Caki2 (cell line): ENCODE data around the gene ILRUN. TPM values are rescaled to one million over a fixed set of nuclear protein-coding genes. Genes with fewer than 3 reads are reported as not detected.
"Not testable (repeated sequence)": the region's sequence is repeated elsewhere in the genome, so short reads cannot be mapped to it uniquely, and the experiment has no call there.

ENCODE experiments used
- DNase-seq: peaks from one replicate; pipeline ENCODE4 v3.0.0-alpha.2; 2015; ENCODE audit warnings: low read depth
- in situ Hi-C: cut with HindIII; loops from 2 replicates; pipeline ENCODE4 v1.10.0; 2016; ENCODE audit warnings: low sequenced_read_pairs, low pct_unique_long_range_greater_than_20kb, mixed read lengths
- total RNA-seq: library from RNA; depleted of rRNA; stranded (reverse); fragments of >200 nt; shearing (Covaris generic); gene quantifications from 2 replicates; pipeline ENCODE4 v1.2.3, GENCODE V29; 2014; ENCODE audit warnings: low replicate concordance

ILRUN gene
- total RNA-seq, 1 experiment from 2014 or later = 54.5 TPM

- DNase-seq = no peak
- in situ Hi-C loops = no loop called here
Observed at GRCh38 chr6:34671801-34672656, 24.5 kb downstream of the ILRUN start.

GRCh38 chr6:34671367-34671766, 25.2 kb downstream of the ILRUN start:
- in situ Hi-C loops = no loop called here
- DNase-seq = no peak

DNA sequence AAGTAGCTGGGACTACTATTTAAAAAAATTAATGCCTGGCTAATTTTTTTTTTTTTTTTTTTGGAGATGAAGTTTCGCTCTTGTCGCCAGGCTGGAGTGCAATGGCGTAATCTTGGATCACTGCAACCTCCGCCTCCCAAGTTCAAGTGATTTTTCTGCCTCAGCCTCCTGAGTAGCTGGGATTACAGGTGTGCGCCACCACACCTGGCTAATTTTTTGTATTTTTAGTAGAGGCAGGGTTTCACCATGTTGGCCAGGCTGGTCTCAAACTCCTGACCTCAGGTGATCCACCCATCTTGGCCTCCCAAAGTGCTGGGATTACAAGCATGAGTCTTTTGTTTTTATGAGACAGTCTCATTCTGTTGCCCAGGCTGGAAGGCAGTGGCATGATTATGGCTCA, 27.8 kb downstream of the ILRUN start:
- DNase-seq, in situ Hi-C loops: not testable (repeated sequence)

DNA sequence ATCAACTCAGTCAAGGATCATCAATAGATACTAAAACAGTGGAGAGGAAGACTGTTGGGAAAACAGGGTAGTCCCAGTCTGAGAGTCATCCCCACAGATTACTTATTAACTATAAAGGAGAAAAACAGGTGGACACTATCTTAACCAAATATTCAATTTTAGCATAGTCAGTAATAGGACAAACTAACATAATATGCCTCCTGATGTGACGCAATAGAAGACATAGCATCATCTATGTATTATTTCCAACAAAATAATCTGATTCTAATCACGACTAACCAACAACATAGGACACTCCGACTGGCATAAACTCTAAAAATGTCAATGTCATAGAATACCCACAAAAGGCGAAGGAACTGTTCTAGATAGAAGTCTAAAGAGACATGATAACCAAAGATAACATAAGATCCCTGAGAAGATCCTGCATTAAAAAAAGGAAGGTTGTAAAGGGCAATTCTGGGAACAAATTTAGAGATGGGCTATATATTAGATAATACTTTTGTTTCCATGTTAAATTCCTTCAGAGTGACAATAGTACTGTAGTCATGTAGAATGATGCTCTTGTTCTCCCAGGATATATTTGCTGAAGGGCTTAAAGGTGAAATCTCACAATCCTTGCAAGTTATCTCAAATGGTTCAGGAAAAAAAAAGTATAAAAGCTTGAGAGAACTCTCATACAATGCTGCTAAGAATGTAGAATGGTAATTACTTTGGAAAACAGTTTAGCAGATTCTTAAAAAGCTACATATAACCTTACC, 28.9 kb downstream of the ILRUN start:
- in situ Hi-C loops = no loop called here
- no peak for DNase-seq

DNA sequence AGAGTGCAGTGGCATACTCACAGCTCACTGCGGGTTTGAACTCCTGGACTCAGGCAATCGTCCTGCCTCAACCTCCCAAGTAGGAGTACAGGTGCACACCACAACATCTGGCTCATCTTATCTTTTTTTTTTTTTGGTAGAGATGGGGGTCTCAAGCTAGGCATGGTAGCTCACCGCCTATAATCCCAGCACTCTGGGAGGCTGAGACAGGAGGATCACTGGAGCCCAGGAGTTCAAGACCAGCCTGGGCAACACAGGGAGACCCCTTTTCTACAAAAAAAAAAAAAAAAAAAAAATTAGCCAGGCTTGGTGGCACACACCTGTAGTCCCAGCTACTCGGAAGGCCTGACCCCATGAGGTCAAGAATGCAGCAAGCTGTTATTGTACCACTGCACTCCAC, 31.5 kb downstream of the ILRUN start:
- in situ Hi-C loops = no loop called here
- no peak for DNase-seq

DNA sequence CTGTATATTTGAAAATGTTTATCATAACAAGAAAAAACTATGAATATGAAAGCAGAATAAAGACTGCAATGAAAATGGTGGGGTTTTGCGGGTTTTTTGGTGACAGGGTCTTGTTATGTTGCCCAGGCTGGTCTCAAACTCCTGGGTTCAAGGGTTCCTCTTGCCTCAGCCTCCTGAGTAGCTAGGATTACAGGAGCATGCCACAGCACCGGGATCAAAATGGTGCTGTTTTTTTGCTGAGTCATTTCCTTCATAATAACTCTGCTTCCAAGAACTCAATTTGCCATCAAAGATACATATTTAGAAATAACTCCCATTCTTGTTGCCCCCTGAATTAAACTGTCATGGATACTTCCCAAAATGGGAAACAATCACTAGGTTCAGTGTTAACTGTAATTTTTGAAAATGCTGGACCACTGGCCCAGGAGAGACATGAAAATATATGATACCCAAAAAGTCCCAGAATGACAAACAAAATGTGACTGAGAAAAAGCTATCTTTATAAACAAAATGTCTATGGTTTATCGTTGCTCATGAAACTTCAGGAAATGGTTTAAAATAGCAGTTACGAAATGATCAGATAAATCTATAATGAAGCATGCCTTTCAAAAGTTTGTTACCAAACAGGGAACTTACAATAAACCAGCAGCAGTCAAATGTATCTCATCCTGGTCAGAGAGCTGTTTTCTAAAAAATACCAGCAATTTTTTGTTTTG, 32.2 kb downstream of the ILRUN start:
- in situ Hi-C loops = no loop called here
- no peak for DNase-seq

DNA sequence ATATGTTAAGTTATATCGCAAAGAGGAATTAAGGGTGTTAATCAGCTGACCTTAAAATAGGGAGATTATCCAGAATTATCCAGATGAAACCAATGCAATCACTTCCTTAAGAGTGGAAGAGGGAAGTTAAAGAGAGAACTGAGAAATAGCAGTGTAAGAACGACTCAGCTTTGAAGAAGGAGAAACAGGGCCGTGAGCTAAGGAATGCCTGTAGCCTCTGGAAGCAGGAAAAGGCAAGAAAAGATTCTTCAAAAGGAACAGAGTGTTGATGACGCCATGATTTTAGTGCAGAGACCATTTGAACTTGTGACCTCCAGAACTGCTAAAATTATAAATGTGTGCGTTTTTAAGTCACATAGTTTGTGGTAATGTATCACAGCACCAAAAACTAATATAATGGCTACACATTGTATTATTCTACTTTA, 32.7 kb downstream of the ILRUN start:
- DNase-seq = peak; percentile 48
- in situ Hi-C loops = no loop called here

DNA sequence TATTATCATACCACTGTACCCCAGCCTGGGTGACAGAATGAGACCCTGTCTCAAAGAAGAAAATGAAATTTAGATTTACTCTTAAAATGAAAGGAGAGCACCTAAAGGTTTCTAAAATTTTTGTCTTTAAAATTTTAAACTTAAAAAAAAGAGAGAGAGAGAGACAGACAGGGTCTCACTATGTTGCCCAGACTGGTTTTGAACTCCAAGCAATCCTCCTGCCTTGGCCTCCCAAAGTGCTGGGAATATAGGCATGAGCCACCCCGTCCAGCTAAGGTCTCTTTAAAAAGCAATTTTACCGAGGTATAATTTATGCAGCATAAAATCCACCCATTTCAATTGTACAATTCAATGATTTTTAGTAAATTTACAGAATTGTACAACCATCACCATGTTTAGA, 33.2 kb downstream of the ILRUN start:
- DNase-seq = no peak
- in situ Hi-C loops = no loop called here

GRCh38 chr6:34661357-34661756, 35.2 kb downstream of the ILRUN start:
- in situ Hi-C loops = no loop called here

DNA sequence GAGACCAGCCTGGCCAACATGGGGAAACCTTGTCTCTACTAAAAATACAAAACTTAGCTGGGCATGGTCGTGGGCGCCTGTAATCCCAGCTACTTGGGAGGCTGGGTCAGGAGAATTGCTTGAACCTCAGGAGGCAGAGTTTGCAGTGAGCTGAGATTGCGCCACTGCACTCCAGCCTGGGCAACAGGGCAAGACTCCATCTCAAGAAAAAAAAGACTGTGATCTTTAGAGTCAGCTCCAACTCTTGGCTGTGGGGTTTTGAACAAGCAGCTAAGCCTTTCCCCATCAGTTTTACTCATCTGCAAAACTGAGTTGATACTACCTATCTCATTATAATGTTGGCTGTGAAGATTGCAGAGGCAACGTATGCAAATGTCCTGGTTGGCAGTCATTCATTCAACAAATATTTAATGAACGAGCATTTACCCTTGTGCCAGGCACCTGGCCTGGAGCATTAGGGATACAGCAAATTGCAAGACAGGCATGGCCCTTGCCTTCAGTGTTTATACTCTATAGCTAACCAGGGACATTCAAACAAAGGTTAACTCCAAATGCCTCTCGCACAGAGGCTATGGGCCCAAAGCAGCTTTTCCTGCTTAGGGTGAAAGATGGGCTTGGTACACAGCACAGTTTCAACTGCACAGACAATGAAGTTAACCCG, 37.8 kb downstream of the ILRUN start:
- in situ Hi-C loops = no loop called here
- no peak for DNase-seq

More at GRCh38 chr6:34661357-34661756, 35.2 kb downstream of the ILRUN start:
- no peak for DNase-seq

DNA sequence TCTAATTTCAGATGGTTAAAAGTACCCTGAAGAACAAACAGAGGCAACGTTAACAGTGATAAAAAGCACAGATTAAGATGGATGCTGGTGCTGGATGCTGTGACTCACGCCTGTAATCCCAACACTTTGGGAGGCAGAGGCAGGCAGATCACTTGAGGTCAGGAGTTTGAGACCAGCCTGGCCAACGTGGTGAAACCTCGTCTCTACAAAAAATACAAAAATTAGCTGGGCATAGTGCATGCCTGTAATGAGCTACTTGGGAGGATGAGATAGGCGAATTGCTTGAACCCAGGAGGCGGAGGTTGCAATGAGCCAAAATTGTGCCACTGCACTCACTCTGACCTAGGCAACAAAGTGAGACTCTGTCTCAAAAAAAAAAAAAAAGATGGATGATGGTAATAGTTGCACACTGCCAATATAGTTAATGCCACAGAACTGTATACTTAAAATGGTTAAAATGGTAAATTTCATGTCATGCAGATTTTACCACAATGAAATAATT, 38.5 kb downstream of the ILRUN start:
- DNase-seq, in situ Hi-C loops: not testable (repeated sequence)

GRCh38 chr6:34657307-34657978, 39.1 kb downstream of the ILRUN start:
- DNase-seq = peak; percentile 87
- in situ Hi-C loops = no loop called here

DNA sequence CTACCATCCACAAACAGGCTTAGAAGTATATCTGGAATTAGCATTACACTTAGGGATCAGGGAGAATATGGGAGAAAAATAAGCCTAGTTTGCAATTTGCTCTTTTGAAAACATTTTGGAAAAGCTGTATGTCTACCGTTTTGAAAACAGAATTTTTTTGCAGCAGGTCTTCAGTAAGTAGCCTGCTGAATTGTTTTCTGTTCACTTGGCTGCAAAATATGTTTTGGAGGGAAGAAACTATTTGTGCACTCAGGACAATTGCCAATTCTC, 39.6 kb downstream of the ILRUN start:
- DNase-seq = no peak
- in situ Hi-C loops = no loop called here

DNA sequence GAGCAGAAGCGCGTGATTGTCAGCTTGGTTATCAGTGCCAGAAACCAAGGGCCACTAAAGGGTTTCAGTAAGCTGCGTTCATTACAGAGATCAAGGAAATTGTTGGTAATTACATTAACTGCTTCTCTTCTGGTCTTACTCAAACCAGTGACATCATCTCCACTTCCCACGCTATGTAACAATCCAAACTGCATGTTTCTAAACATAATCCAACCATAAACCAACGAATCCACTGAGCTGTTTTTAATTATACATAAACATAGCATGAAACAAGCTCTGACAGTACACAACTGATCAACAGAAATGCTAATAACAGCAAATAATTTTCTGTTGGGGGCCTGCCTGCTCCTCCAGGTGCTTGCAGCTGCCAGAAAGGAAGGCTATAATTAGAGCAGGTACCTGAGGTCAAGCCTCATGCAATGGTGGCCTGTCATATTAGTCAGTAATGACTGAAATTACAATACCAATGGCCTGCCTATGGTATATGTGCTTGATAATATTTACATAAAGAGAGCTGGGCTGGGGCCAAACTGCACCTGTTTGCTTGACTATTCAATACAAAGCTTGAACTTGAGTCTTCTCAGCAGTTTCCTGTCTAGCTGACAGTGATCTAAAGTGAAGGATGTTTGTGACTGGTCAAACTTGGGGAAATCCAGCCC, 40.1 kb downstream of the ILRUN start:
- in situ Hi-C loops = no loop called here
- no peak for DNase-seq

GRCh38 chr6:34655876-34656377, 40.6 kb downstream of the ILRUN start:
- DNase-seq, in situ Hi-C loops: not testable (repeated sequence)

DNA sequence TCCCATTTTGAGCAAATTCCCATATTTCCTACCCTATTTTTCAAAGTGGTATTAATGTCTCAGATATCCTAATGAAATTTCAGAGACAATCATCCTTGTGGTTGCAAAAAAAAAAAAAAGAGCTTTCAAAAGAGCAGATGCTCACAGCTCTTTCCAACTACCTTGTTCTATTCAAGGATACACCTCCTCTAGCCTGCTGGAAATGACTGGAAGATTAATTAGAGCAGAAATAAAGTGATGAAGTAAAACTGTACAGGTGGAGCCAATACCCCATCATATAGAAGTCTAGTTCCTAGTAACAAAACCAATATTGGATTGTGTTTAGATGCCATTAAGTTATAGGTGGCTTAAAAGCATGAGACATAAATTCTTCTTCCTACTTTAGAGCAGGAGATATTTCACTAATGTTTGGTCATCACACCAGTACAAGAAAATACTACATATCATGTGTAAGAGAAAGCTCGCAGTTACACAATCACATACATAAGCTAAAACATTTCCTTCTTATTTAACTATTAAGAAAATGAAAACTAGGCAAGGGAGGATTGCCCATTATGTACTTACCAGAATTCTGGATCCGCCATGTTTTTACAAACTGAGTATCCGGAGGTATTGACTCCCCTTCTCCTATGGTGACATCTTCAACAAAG, 42.4 kb downstream of the ILRUN start:
- no peak for DNase-seq
- in situ Hi-C loops = no loop called here

DNA sequence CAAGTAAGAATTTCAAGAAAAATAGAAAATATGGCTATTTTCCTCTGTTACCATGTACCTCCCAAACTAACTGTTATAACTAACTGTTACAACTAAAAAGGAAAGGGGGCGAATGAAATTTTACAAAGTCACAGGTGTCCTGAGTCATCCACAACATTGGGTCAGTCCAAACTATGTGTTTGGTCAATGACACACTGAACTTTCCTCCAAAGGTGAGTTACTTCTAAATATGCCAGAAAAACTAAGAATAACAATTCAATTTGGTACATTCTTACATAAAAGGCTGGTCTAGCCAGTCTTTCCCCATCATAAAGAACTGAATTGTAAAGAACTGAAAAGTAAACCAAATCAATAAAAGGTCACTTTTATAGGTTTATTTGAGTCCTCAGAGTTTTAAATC, 44.3 kb downstream of the ILRUN start:
- no peak for DNase-seq
- in situ Hi-C loops = no loop called here
